SHP77 treated with DMSO at 0.1 percent for 48 hours (cell line): ENCODE results near the gene MDGA2.

ENCODE experiments used
- DNase-seq: peaks from one replicate; lab custom pipeline; 2025; lab: John Stamatoyannopoulos, UW

MDGA2 gene

DNA sequence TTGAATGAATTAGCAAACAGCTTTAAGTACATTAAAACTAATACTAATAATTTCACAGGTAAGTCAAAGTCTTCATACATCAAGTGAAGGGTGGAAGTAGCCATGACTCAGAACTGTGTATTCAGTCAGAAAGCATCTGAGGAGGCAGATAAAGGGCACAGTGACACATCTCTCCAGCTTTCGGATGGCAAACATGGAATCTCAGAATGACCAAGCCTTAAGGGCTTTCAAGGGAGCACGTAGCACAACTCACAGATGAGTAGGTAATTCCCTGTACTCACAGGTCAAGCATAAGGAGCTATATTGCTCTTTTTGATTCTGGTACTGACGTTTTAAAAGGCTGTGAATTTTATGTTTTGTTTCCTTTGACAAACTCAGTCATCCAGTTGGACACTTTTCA is 56.0 kb downstream of the MDGA2 start:
- DNase-seq, result no peak

DNA sequence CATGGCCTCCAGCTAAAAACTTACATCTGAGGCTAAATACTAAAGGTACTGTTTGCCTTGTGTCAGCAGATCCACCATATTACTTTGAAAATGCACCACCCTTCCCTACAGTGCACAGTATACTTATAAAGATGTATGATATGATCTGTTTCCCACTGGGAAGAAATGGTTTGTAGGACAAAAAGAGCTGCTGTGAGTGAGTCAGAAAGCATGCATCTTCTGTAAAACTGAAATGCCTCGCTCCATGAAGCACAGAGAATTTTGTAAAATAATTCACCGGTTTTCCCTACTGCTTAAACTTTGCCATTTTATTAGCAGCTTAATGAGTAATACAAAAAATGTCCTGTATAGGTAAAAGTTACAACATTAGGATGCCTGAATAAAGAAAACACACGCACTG is 68.8 kb downstream of the MDGA2 start:
- DNase-seq, result no peak

DNA sequence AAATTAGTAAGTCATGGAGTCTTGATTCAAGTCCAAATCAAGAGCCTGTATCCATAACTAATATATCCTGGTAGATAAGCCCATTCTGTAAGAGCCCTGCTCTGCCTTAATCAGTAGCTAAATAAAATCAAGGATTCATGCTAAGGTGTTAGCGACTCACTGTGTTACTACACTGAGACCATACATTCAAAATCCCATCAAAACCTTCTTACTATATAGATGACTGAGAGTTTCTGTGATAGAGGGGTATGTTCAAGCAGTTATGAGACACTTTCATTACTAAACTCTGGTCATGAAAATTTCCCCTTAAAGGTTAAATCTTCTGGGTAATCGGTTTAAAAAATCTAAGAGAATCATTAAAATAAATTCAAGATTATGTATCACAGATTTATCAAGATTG is 78.5 kb downstream of the MDGA2 start:
- DNase-seq, result no peak

DNA sequence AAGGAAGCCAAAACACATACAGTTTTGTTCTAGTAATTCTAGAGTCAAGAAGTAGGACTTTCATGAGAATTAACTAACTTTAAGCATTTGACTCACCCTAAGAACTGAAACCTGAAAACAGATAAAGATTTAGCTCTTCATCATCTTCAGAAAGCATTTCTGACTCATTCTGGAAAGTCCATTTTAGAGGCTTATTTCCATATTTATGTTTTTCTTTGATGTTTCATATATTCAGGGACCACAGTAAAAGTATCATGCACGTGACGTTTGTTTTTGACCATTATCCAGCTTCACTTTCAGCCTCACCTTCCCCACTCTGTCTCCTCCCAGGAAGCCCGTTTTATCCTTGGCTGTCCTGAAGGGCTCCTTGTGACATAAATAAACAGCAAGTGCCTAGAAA is 79.2 kb downstream of the MDGA2 start:
- no peak for DNase-seq

DNA sequence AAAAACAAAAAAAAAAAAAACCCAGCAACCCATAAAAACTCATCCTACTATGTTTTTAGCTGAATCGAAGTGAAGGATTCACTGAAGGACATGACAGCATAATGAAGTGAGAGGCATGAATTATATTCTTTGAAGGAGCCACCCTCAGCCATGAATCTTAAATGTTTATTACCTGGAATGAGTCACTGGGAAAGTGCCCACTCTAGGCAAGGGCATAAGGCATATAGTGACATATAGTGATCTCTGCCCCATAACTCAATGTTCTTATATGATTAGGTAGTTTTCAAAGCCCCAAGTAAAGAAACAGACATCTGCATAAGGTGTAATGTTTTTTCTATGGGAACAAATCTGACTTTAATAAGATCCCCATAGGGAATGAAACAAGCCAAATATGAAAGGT is 79.9 kb downstream of the MDGA2 start:
- no peak for DNase-seq

DNA sequence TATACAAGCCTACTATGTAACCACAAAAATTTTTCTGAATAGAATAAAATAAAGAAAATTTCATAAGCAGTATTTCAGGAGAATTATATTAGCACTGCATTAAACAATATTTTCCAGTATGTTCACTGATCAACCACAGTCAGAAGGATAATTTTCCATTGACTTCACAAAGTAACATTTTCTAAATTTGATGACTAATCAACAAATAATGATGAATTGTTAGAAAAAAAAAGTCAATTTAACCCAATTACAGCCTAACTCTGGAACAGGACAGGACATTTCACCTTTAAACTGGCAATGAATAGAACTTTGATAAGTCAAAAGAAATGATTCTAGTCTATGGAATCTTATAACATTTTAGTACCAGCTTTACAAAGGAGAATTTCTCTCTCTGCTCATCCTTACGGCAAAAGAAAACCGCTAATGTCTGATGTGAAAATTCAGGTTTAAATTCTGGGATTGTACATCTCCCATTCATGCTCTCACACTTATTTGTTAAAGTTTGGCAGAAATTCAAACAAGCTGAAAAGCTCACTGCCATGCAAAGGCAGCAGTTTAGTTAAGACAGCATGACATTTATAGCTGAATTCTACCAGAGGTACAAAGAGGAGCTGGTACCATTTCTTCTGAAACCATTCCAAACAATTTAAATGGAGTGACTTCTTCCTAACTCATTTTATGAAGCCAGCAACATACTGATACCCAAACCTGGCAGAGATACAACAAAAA is 84.5 kb downstream of the MDGA2 start:
- DNase-seq, result no peak

DNA sequence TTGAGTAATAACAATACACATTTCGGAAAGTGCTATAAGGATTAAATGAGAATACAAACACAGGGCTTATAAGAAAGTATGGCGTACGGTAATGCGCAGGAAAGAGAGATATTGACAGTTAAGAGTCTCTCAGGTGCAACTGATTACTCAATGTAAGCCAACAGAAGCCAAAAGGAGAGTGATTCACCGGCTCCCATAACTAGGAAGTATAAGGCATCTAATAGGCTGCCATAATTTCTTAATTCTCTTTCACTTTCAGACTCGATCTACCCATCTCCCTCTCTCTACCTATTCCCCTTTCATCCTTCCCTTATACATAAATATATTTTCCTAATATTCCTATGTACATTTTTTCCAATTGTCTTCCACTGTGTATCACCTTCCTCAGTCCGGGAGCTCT is 90.0 kb downstream of the MDGA2 start:
- DNase-seq, result no peak

DNA sequence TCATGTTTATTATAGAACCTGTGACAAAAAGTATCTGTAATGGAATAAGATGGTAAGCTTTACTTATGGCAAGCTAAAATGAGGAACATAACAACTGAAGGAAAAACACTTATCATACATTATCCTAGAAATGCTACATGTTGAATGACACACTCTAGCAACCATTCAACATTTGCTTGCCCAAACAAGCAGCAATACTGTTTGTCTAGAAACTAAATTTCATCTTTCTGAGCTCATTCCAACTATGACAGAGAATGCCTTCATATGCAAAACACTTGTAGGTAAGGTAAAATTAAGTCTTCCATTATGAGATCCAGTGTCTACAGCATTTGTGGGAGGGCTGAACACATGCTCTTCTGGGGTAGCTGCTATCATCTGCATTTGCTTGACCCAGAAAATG is 108.1 kb downstream of the MDGA2 start:
- DNase-seq, result no peak

DNA sequence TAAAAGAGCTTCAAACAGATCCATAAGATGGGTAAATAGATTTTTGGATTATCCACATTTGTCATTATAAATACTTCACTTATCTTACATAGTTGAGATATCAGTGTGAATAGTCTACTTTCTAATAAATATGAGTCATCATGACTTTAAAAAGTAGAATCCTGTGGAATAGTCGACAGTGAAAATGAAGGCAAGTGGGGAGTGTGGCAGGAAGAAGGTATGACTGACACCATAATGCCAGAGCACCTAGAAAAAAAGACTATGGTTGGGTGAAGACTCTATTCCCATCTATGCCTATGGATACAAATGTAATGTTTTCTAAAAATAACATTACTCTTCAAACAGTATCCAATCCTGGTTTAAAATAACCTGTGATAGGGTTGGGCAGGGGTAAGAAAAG is 117.5 kb downstream of the MDGA2 start:
- no peak for DNase-seq

DNA sequence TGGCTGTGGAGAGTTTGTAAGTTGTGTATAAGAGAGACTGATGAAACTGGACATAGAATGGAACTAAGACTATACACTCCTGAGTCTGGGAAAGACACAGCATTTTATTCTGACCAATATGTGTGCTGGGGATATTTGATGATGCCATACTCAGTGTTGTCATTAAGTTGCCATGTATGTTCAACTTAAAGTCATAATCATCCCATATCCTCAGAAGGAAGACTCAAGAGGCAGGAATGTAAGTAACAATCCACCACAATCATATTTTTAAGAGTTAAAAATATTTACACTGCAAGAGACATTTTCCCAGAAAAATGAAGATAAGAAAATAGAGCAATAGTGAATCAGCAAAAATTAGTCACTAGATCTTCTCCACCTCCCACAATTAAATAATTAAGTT is 120.1 kb downstream of the MDGA2 start:
- DNase-seq, result no peak

DNA sequence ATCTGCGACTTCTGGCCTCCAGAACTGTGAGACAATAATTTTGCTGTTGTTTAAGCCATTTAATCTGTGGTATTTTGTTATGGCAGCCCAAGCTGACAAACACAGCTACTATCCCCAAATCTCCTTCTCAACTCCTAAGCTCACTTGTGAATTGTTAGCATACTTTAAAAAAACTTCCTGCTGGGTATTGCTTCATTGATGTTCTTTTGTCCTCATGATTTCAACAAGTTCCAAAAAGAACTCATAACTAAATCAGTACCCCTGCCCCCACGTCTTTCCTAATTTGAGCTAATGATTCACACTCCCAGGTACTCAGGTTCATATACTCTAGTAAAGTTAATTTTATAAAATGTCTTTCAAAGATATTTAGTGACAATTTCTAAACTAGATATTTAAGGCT is 125.5 kb downstream of the MDGA2 start:
- no peak for DNase-seq

DNA sequence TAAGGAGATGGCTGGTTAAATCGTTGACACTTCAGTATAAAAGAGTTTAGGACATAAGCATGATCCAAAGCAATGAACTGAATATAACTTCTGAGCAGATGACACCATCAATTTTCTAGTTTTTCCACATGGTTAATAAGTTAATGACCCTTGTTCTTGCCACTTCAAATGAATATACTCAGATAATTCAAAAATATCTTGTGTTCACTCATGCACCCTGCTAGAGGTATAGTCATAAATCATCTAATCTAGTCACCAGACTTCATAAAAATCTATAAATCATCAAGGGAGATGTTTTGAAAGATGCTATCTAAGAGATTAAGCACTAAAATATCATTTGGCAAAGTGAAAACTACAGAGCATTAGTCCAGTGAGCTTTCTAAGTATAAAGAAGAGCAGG is 131.9 kb downstream of the MDGA2 start:
- DNase-seq, result no peak

DNA sequence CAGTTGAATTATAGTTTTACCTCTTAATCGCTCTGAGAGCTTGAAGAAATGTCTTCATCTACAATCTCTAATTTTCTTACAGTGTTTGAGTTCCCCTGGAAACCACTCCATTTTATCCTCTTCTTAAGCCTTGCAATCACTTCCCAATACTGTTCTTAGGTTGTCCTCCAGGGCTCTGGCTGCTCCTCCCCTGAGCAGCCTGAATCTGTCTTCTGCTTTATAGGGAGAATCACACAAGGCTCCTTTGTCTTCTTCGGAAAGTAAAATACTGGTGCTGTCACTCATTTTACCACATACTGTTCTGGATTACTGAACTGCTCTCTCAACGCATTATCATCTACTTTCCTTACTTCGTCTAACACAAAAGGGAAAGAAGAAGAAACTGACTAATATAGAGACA is 133.7 kb downstream of the MDGA2 start:
- no peak for DNase-seq

DNA sequence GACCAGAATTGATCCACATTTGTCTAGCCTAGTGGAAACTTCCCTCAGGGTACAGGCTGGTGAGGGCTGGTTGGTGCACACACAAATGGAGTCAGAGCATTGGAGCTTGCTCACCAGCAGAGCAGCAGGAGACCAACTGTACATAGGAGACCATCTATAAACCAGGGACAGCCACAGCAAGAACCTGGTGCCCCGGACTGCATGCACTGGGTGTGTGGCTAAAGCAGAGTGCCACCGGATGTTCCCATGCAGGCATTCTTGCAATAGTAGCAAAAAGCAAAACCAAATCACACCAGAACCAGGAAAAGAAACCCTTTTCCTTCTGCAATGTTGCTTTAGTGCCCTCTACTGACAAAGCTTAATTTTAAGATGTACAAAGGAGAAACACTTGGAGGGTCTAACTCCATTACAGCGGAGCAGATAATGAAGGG is 136.4 kb downstream of the MDGA2 start:
- DNase-seq, result no peak

DNA sequence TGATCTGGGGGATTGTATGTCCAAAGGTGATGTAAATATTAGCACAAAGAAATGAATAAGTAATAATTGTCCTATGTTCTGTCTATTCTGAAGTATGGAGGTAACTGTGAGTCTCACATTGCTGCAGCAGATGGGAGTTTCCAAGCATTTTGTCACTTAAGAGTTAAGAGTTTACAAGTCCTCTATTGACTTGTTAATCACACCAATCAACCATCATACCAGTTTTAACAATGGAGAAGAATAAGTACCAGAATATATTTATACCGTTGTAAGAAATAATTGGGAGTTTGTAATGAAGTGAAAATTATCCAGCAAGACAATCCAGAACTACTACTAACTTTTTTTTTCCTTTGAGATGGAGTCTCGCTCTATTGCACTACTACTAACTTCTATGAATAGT is 139.1 kb downstream of the MDGA2 start:
- no peak for DNase-seq

DNA sequence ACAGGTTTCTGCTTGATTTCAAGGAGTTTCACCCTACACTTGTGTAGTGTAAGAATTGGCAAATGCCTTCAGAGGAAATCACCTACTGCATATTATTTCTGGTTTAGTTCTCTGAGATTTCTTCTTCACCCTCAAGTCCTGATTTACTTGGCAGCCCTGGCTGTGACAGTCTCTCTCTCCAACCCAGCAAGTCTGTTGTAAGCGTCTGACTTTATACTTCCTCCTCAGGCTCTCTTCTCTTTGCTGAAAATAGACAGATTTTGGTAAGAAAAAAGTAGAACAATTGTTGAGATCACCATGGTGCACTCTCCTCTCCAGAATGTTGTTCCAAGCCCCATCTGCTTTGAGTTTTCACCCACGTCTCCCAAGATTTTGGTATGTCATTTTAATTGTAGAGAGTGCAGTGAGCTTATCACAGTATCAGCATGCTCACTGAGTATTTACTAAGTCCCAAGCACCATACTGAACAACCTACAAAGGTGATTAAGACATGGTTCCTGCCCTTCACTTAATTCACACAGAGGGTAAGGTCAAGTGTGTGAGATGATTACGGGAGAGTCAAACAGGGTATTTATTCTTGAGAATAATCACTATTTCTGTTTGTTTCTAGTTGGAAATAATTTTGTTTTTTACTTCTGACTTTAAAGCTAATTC is 148.7 kb downstream of the MDGA2 start:
- no peak for DNase-seq

DNA sequence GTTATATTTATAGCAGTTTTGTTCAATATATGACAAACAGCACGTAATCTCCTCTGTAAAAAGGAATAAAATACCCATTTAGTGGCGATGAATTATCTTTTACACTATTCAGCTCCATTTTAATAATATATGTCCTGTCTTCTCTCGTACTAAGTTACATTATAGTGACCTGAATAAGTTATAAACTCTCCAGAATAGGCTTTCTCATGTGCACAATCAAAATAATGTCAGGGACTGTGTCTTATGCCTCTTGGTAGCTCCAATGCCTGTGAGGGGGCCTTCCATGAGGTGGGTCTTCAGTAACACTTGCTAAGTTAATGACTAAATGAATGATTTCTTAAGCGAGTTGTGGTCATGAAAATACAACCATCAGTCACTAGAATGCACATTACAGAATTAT is 150.9 kb downstream of the MDGA2 start:
- no peak for DNase-seq

DNA sequence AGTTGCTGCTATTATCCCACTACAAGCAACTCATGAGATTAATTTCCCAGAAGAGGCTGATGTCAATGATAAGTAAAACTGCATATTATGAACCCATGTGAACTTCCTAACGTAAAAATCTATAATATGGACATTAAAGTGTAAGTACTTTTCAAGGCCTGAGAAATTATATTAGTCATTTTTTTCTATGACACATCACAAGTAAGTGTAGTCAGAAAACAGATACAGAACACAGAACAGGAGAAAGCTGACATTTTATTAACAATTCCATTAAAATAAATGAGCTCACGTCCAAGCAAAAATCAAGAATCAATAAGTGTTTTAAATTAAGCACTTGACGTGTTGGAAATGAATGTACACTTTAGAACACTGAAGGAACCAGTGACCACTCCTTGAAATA is 155.0 kb downstream of the MDGA2 start:
- DNase-seq, result no peak

DNA sequence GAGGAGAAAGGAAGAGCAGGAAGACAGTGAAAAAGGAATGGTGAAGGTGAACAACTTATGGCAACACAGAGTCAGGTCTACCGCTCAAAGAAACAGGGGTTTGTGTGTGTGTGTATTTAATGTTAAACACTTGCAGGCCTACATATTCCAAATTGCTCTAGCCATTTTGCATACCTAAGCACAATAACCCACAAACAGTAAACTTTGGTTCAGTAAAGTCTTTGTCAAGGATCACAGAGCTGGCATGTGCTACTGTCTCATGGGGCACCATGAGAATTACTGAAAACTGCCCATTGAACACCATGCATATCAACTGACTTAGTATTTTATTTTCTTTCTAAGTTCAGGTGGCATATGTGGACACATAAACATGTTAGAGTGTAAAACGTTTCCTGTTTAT is 163.6 kb downstream of the MDGA2 start:
- DNase-seq, result no peak

DNA sequence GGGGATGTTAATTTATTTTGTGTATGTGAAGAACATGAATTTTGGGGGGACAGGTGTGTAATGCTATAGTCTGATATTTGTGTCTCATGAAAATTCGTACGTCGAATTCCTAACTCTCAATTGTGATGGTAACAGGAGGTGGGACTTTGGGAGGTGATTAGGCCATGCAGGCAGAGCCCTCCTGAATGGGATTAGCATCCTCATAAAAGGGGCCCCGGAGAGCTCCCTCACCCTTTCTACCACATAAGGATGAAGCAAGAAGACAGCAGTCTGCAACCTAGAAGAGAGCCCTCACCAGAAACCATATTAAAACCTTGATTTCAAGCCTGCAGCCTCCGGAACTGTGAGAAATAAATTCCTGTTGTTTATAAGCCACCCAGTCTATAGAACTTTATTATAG is 165.4 kb downstream of the MDGA2 start:
- DNase-seq, result no peak

DNA sequence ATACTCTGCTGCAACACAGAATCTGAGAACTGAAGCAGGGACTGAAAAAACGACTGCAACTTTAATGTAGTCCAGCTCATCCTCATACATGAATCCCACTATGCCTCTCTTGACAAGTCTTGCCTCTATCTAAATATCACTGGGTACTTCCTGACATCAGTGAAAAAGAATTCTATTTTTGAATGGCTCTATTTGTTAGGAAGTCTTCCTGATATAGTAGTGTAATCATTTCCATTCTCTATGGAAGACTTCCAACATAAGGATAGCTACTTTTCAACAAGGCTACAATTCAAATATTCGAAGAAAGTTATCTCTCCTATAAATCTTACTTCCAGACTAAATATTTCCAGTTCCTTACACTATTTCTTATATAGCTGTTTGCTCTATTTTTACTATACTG is 167.5 kb downstream of the MDGA2 start:
- no peak for DNase-seq

DNA sequence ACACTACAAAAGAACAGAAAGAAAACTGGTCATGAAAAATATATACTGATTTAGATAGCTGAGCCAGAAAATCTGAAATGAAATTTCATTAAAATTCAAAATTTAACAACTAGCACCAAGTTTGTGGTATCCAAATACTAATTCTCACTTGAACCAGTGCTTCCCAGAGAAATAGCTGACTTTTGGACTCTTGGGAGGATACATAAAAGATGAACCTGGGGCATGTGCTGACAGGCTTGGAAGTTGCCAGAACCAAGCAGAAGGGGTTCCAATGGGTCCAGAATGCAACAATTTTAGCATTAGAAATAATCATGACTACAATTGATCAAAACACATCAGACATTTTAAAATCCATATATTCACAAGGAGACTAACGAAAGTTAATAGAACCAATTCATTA is 175.0 kb downstream of the MDGA2 start:
- no peak for DNase-seq

DNA sequence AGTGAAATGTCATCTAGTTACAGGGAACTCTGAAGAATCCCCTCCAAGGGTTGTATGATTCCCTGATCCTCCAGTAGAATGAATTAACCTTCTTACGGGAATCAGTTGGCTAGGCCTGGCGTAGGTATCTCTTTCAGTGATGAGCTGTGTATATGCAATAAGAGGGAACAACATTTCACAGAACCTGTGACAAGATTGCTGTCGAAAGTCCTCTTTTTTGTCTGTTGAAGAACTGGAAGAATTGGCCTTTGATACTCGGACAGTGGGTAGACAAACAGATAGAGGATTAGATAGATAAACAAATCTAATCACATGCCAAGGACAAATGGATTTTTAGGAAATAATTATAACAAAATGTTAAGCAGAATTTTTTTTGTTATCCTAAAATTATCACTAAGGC is 184.6 kb downstream of the MDGA2 start:
- DNase-seq, result no peak

DNA sequence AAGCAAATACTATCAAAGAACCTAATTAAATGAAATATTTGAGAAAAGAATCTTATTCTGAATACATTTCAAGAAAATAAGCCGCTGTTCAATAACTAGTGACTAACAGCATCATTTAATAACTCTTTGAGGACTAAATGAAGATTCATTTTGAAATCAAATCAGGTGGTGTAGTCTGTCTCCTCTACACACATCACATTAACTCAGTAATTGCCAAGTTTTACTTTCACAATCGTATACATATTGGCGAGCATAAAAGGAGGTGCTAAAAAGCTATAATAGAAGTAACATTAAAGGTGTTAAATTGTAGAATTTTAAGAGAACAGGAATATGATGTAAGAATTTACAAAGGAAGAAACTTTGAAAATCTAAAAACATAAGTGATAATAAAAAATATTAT is 185.1 kb downstream of the MDGA2 start:
- DNase-seq, result no peak
